ENCODE measurements around the gene P4HA1.

GRCh38 chr10:73119952-73120351, 23.3 kb upstream of the P4HA1 start:
- TF ChIP-seq POLR2A (IDR thresholded peaks at IDR 0.05) (no peak), CTCF (IDR thresholded peaks at IDR 0.05) (no peak)
